B cell (primary cell): Measurements from ENCODE around the gene CTSL. TPM values are rescaled to one million over a fixed set of nuclear protein-coding genes. Genes with fewer than 3 reads are reported as not detected.
A peak's percentile ranks its signal among the peaks of the same experiment; 100 is the strongest.

Experiments
- ATAC-seq: fragments of 200-7000 bp; cut with Tn5 transposase; one replicate; pipeline ENCODE4 v1.10.0; 2021; ENCODE audit warnings: low read depth, mild to moderate bottlenecking, moderate number of reproducible peaks, moderate library complexity
- CTCF ChIA-PET: fragments of 350-600 bp; sonication (Branson Sonifier 250); formaldehyde crosslinking; loops from one replicate; lab custom pipeline; 2021; ENCODE audit warnings: antibody characterized with exemption, inconsistent platforms; lab: Charles Lee
- POLR2A ChIA-PET: fragments of 350-600 bp; sonication (Branson Sonifier 250); formaldehyde crosslinking; loops from one replicate; lab custom pipeline; 2021; ENCODE audit warnings: antibody characterized with exemption; lab: Charles Lee
- DNase-seq: peaks from one replicate; pipeline ENCODE4 v3.0.0; 2013
- H2AFZ ChIP-seq: 2 replicates; pipeline ENCODE4 v1.6.1; 2012; ENCODE audit warnings: mild to moderate bottlenecking, low read depth, low read length; ENCODE audit not compliant: insufficient read depth, poor library complexity, severe bottlenecking
- H3K27ac ChIP-seq, 2 donors: 1 replicate in 1 of 2; 2 replicates in 1 of 2; pipeline ENCODE4 v1.5.1; 2012 to 2013; ENCODE audit warnings: low read length in 2 of 2, mild to moderate bottlenecking in 2 of 2, moderate library complexity in 1 of 2
- H3K27me3 ChIP-seq, 4 experiments: fragments of 200-600 bp in 1 of 4; sonication (generic) in 1 of 4; replicated peaks in 1 of 4; 1 replicate in 2 of 4; 2 replicates in 2 of 4; pipeline versions ENCODE4 v1.6.1 to v1.7.0; 2013 to 2016; ENCODE audit warnings: low read length in 3 of 4, mild to moderate bottlenecking in 2 of 4, mixed read lengths in 1 of 4, moderate library complexity in 1 of 4; ENCODE audit not compliant: insufficient read depth in 4 of 4, control insufficient read depth in 3 of 4; ENCODE audit errors: control extremely low read depth in 1 of 4
- H3K36me3 ChIP-seq, 2 experiments: replicated peaks in 1 of 2; 1 replicate in 1 of 2; 2 replicates in 1 of 2; pipeline versions ENCODE4 v1.6.1 to v1.7.1; 2013; ENCODE audit warnings: low read length in 1 of 2; ENCODE audit not compliant: insufficient read depth in 2 of 2, control insufficient read depth in 1 of 2; ENCODE audit errors: control extremely low read depth in 1 of 2, extremely low read depth in 1 of 2
- H3K4me1 ChIP-seq, 2 donors: fragments of 200-600 bp in 1 of 2; sonication (generic) in 1 of 2; 1 replicate in 1 of 2; 2 replicates in 1 of 2; pipeline versions ENCODE4 v1.5.1 to v1.6.1; 2013 to 2017; ENCODE audit warnings: low read length in 2 of 2; ENCODE audit not compliant: control insufficient read depth in 2 of 2, insufficient read depth in 2 of 2
- H3K4me2 ChIP-seq: replicated peaks from 2 replicates; pipeline ENCODE3; 2012; ENCODE audit warnings: mild to moderate bottlenecking, low read depth, low read length; ENCODE audit not compliant: poor library complexity, severe bottlenecking
- H3K4me3 ChIP-seq, 5 experiments: fragments of 200-600 bp in 1 of 5; sonication (generic) in 1 of 5; 1 replicate in 3 of 5; 2 replicates in 2 of 5; pipeline versions ENCODE4 v1.5.1 to v1.7.0; 2011 to 2016; ENCODE audit warnings: low read length in 4 of 5, mild to moderate bottlenecking in 4 of 5, low read depth in 2 of 5, control low read depth in 1 of 5, moderate library complexity in 1 of 5; ENCODE audit not compliant: insufficient read depth in 1 of 5; ENCODE audit errors: control extremely low read depth in 1 of 5, extremely low read depth in 1 of 5
- H3K79me2 ChIP-seq: fragments of 200-600 bp; sonication (generic); one replicate; pipeline ENCODE4 v1.6.0; 2016; ENCODE audit warnings: low read length; ENCODE audit not compliant: control insufficient read depth, insufficient read depth
- H3K9ac ChIP-seq: fragments of 200-600 bp; sonication (generic); 2 replicates; pipeline ENCODE4 v1.6.1; 2017; ENCODE audit warnings: mild to moderate bottlenecking, low read length, moderate library complexity
- H3K9me3 ChIP-seq, 3 donors: one replicate each; pipeline versions ENCODE4 v1.6.1 to v1.7.1; 2013; ENCODE audit warnings: low read length in 2 of 3; ENCODE audit not compliant: control insufficient read depth in 2 of 3, insufficient read depth in 1 of 3; ENCODE audit errors: control extremely low read depth in 1 of 3
- H4K20me1 ChIP-seq: 2 replicates; pipeline ENCODE4 v1.6.0; 2012; ENCODE audit warnings: mild to moderate bottlenecking, low read length; ENCODE audit not compliant: insufficient read depth, control insufficient read depth, poor library complexity, severe bottlenecking
- H3K27ac Mint-ChIP-seq: one replicate; pipeline ENCODE4 v1.8.0; 2021; ENCODE audit warnings: mixed read lengths
- H3K27me3 Mint-ChIP-seq: one replicate; pipeline ENCODE4 v1.8.0; 2021; ENCODE audit warnings: mixed read lengths
- H3K4me1 Mint-ChIP-seq: one replicate; pipeline ENCODE4 v1.8.0; 2021; ENCODE audit warnings: mixed read lengths
- H3K4me3 Mint-ChIP-seq: one replicate; pipeline ENCODE4 v1.8.0; 2021; ENCODE audit warnings: mixed read lengths
- H3K9me3 Mint-ChIP-seq: one replicate; pipeline ENCODE4 v1.8.0; 2022; ENCODE audit warnings: mixed read lengths; ENCODE audit not compliant: insufficient read depth
- EZH2 ChIP-seq: IDR thresholded peaks from 2 replicates; pipeline ENCODE4 v1.6.1; 2012; ENCODE audit warnings: borderline replicate concordance, low read depth, mild to moderate bottlenecking, moderate library complexity, low read length; ENCODE audit not compliant: insufficient read depth, poor library complexity, severe bottlenecking
- WGBS: methylation state at CpG from one replicate; pipeline ENCODE4 v1.1.5; 2013; ENCODE audit warnings: missing lambda C conversion rate; ENCODE audit not compliant: insufficient coverage; 5-methylcytosine and 5-hydroxymethylcytosine counted together
- intact Hi-C: fragments of 100-400 bp; cut with micrococcal nuclease; formaldehyde crosslinking; loops from one replicate; pipeline ENCODE4 v1.10.0; 2022
- polyA plus RNA-seq: library from polyadenylated mRNA; depleted of rRNA; stranded (reverse); fragments of >200 nt; gene quantifications from 2 replicates; pipeline ENCODE4 v1.2.3, GENCODE V29; 2012
- total RNA-seq, 2 donors: library from RNA; stranded (reverse); fragments of 120-200 nt in 1 of 2; gene quantifications; 1 replicate in 1 of 2; 2 replicates in 1 of 2; pipeline versions ENCODE4 v1.2.3 to v1.2.4, GENCODE V29; 2013 to 2022
- TF ChIP-seq, protein P1 (sequence below): fragments of 200-600 bp; IDR thresholded peaks from one replicate; pipeline ENCODE4 v1.8.0; 2022; ENCODE audit warnings: antibody characterized with exemption, mild to moderate bottlenecking

The CTSL gene
- total and polyA plus RNA-seq, 2 donors (not counting 1 experiment from before 2014, with no cell fraction given) = 0.13 to 0.74 TPM

DNA sequence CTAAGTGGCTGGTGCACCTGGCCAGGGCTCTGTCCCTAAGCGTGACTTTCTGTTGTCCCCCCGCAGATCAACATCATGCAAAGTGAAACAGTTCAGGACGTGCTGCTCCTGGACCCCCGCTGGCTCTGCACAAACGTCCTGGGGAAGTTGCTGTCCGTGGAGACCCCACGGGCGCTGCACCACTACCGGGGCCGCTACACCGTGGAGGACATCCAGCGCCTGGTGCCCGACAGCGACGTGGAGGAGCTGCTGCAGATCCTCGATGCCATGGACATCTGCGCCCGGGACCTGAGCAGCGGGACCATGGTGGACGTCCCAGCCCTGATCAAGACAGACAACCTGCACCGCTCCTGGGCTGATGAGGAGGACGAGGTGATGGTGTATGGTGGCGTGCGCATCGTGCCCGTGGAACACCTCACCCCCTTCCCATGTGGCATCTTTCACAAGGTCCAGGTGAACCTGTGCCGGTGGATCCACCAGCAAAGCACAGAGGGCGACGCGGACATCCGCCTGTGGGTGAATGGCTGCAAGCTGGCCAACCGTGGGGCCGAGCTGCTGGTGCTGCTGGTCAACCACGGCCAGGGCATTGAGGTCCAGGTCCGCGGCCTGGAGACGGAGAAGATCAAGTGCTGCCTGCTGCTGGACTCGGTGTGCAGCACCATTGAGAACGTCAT lies 19.7 kb upstream of the CTSL start:
- POLR2A ChIA-PET = no interaction called here
- TF ChIP-seq, protein P1, sequence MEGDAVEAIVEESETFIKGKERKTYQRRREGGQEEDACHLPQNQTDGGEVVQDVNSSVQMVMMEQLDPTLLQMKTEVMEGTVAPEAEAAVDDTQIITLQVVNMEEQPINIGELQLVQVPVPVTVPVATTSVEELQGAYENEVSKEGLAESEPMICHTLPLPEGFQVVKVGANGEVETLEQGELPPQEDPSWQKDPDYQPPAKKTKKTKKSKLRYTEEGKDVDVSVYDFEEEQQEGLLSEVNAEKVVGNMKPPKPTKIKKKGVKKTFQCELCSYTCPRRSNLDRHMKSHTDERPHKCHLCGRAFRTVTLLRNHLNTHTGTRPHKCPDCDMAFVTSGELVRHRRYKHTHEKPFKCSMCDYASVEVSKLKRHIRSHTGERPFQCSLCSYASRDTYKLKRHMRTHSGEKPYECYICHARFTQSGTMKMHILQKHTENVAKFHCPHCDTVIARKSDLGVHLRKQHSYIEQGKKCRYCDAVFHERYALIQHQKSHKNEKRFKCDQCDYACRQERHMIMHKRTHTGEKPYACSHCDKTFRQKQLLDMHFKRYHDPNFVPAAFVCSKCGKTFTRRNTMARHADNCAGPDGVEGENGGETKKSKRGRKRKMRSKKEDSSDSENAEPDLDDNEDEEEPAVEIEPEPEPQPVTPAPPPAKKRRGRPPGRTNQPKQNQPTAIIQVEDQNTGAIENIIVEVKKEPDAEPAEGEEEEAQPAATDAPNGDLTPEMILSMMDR = no peak
- TF ChIP-seq EZH2 = no peak
- DNase-seq = peak; percentile 9
- Histone ChIP-seq H4K20me1 (no peaks in the 10 kb centered on the region), H2AFZ (no peak overlapping the region), H3K27me3 (no peaks in the 10 kb centered on the region), H3K9me3 (peaks cover 0 to 10% (median 0%) of the 10 kb centered on the region in 3 donors), H3K4me3 (no peak overlapping the region), H3K9ac (no peak overlapping the region), H3K79me2 (no peaks in the 10 kb centered on the region), H3K4me2 (no peak overlapping the region), H3K4me1 (no peaks in the 10 kb centered on the region), H3K36me3 (no peaks in the 10 kb centered on the region), H3K27ac (no peak overlapping the region)
- ATAC-seq = no peak
- CTCF ChIA-PET = no interaction called here
- Mint-ChIP-seq H3K4me1 (no peaks in the 10 kb centered on the region), H3K9me3 (no peaks in the 10 kb centered on the region), H3K27me3 (no peaks in the 10 kb centered on the region), H3K4me3 (no peak overlapping the region), H3K27ac (no peak overlapping the region)
- 97% methylated on average over 31 of the region's 39 CpGs for WGBS
- intact Hi-C loops = no loop called here

DNA sequence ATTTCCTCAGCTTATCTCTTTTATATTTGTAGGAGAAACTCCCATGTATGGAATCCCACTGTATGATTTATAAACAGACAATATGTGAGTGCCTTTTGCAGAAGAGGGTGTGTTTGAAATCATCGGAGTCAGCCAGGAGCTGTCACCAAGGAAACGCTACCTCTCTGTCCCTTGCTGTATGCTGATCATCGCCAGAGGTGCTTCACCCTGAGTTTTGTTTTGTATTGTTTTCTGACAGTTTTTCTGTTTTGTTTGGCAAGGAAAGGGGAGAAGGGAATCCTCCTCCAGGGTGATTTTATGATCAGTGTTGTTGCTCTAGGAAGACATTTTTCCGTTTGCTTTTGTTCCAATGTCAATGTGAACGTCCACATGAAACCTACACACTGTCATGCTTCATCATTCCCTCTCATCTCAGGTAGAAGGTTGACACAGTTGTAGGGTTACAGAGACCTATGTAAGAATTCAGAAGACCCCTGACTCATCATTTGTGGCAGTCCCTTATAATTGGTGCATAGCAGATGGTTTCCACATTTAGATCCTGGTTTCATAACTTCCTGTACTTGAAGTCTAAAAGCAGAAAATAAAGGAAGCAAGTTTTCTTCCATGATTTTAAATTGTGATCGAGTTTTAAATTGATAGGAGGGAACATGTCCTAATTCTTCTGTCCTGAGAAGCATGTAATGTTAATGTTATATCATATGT lies 18.0 kb upstream of the CTSL start:
- no peaks in the 10 kb centered on the region for H3K9me3 Mint-ChIP-seq
- no peaks in the 10 kb centered on the region for H3K27me3 Mint-ChIP-seq
- no peak overlapping the region for H3K4me3 Mint-ChIP-seq
- CTCF ChIA-PET = no interaction called here
- no peaks in the 10 kb centered on the region for H3K36me3 ChIP-seq
- no peaks in the 10 kb centered on the region for H3K4me1 ChIP-seq
- ATAC-seq (no peak), DNase-seq (no peak)
- no peak overlapping the region for H3K27ac Mint-ChIP-seq
- H2AFZ ChIP-seq = no peak overlapping the region
- H3K9me3 ChIP-seq = peaks cover 0 to 10% (median 0%) of the 10 kb centered on the region in 3 donors
- H3K4me1 Mint-ChIP-seq = no peaks in the 10 kb centered on the region
- no peak overlapping the region for H3K27ac ChIP-seq
- H4K20me1 ChIP-seq = no peaks in the 10 kb centered on the region
- intact Hi-C loops = no loop called here
- H3K79me2 ChIP-seq = no peaks in the 10 kb centered on the region
- no peak overlapping the region for H3K4me2 ChIP-seq
- 94% methylated on average over 3 of the region's 6 CpGs for WGBS
- H3K9ac ChIP-seq = no peak overlapping the region
- H3K4me3 ChIP-seq = no peak overlapping the region
- POLR2A ChIA-PET = no interaction called here
- no peaks in the 10 kb centered on the region for H3K27me3 ChIP-seq
- TF ChIP-seq, protein P1 = no peak
- TF ChIP-seq EZH2 = no peak
